HepG2 (cell line): ENCODE results near the gene LEAP2. TPM values are rescaled to one million over a fixed set of nuclear protein-coding genes. Genes with fewer than 3 reads are reported as not detected.
A peak's percentile ranks its signal among the peaks of the same experiment; 100 is the strongest.

Experiments
- ATAC-seq: fragments of 200-7000 bp; cut with Tn5 transposase; 3 replicates; pipeline ENCODE4 v1.9.1; 2020; ENCODE audit warnings: mild to moderate bottlenecking, moderate library complexity
- BruUV-seq: library from RNA; stranded (reverse); fragments of 400-500 nt; replicated peaks from 2 replicates; lab custom pipeline; 2021; lab: Mats Ljungman, UMichigan
- CTCF ChIA-PET: fragments of 300-600 bp; formaldehyde crosslinking; extraction: SDS; loops from one replicate; lab custom pipeline; 2021; ENCODE audit warnings: low total read pairs, inconsistent platforms, low intra/inter-chr PET ratio; lab: Yijun Ruan, JAX
- POLR2A ChIA-PET: fragments of 350-600 bp; sonication (Branson Sonifier 250); formaldehyde crosslinking; loops from one replicate; lab custom pipeline; 2020; ENCODE audit warnings: antibody characterized with exemption, inconsistent platforms; lab: Yijun Ruan, JAX
- DNase-seq: peaks from one replicate; pipeline ENCODE4 v3.0.0-alpha.2; 2015; ENCODE audit warnings: low spot score
- FAIRE-seq: peaks from 3 replicates; lab custom pipeline; 2011; peaks lifted over from hg19 to GRCh38; lab: Jason Lieb, UNC
- H2AFZ ChIP-seq: one replicate; pipeline ENCODE4 v1.6.1; 2011; ENCODE audit warnings: low read length, inconsistent platforms
- H3K27ac ChIP-seq: fragments of 300-600 bp; 3 replicates; pipeline ENCODE4 v1.8.0; 2011; ENCODE audit warnings: mixed run types, mild to moderate bottlenecking, mixed read lengths, low read length, inconsistent platforms; ENCODE audit not compliant: insufficient read depth; ENCODE audit errors: extremely low read length
- H3K27me3 ChIP-seq, 2 experiments: fragments of 200-600 bp in 1 of 2; 2 replicates in 1 of 2; 3 replicates in 1 of 2; pipeline versions ENCODE4 v1.6.0 to v1.8.0; 2011; ENCODE audit warnings: low read length in 2 of 2, mild to moderate bottlenecking in 2 of 2, moderate library complexity in 2 of 2, inconsistent platforms in 1 of 2; ENCODE audit not compliant: insufficient read depth in 2 of 2, control insufficient read depth in 1 of 2
- H3K36me3 ChIP-seq, 2 experiments: fragments of 200-600 bp in 1 of 2; replicated peaks in 1 of 2; 2 replicates in 1 of 2; 3 replicates in 1 of 2; pipeline versions ENCODE4 v1.5.1 to v1.8.0; 2011; ENCODE audit warnings: low read length in 2 of 2, inconsistent platforms in 1 of 2; ENCODE audit not compliant: insufficient read depth in 2 of 2, control insufficient read depth in 1 of 2
- H3K4me1 ChIP-seq: 2 replicates; pipeline ENCODE4 v1.5.1; 2012; ENCODE audit warnings: low read length, inconsistent platforms; ENCODE audit not compliant: insufficient read depth
- H3K4me2 ChIP-seq: 2 replicates; pipeline ENCODE4 v1.6.0; 2011; ENCODE audit warnings: low read depth, low read length, inconsistent platforms
- H3K4me3 ChIP-seq, 3 experiments: fragments of 200-600 bp in 1 of 3; sonication (generic), shearing (Covaris generic) in 1 of 3; replicated peaks in 1 of 3; 2 replicates each; pipeline ENCODE4 v1.5.1; 2011 to 2016; ENCODE audit warnings: low read length in 3 of 3, inconsistent platforms in 2 of 3, low read depth in 2 of 3, mild to moderate bottlenecking in 2 of 3, control low read depth in 1 of 3, mixed read lengths in 1 of 3; ENCODE audit not compliant: insufficient read depth in 1 of 3
- H3K79me2 ChIP-seq: one replicate; pipeline ENCODE4 v1.6.1; 2011; ENCODE audit warnings: low read length, inconsistent platforms; ENCODE audit not compliant: insufficient read depth
- H3K9ac ChIP-seq: 2 replicates; pipeline ENCODE4 v1.6.0; 2011; ENCODE audit warnings: mild to moderate bottlenecking, low read depth, low read length, inconsistent platforms; ENCODE audit not compliant: insufficient read depth
- H3K9me3 ChIP-seq: 2 replicates; pipeline ENCODE4 v1.5.1; 2012; ENCODE audit warnings: mild to moderate bottlenecking, low read length
- H4K20me1 ChIP-seq: 2 replicates; pipeline ENCODE4 v1.6.0; 2011; ENCODE audit warnings: inconsistent platforms, mild to moderate bottlenecking, low read length, moderate library complexity; ENCODE audit not compliant: insufficient read depth
- ARID2 ChIP-seq: sonication (generic); formaldehyde crosslinking; IDR thresholded peaks from 2 replicates; pipeline ENCODE4 v1.8.1; 2022; ENCODE audit warnings: mild to moderate bottlenecking, missing genetic modification reagents, borderline replicate concordance
- CCAR2 ChIP-seq: fragments of 200-400 bp; formaldehyde crosslinking; optimal IDR thresholded peaks from 2 replicates; pipeline ENCODE3; 2018; ENCODE audit warnings: low read depth, mild to moderate bottlenecking, low read length, moderate library complexity
- ELF1 ChIP-seq: sonication (generic); formaldehyde crosslinking; IDR thresholded peaks from 2 replicates; pipeline ENCODE4 v1.4.0; 2020; ENCODE audit warnings: missing genetic modification reagents
- GATAD1 ChIP-seq: IDR thresholded peaks from 2 replicates; pipeline ENCODE4 v1.6.1; 2016; ENCODE audit warnings: missing genetic modification reagents, missing compliant biosample characterization
- PTBP1 ChIP-seq: fragments of 200-400 bp; formaldehyde crosslinking; IDR thresholded peaks from 2 replicates; pipeline ENCODE4 v1.6.1; 2018; ENCODE audit warnings: low read length, low read depth; ENCODE audit not compliant: poor library complexity, severe bottlenecking
- SCMH1 ChIP-seq: sonication (generic); formaldehyde crosslinking; IDR thresholded peaks from 2 replicates; pipeline ENCODE4 v1.9.0; 2021; ENCODE audit warnings: missing genetic modification reagents, mild to moderate bottlenecking, borderline replicate concordance
- SPEN ChIP-seq: sonication (generic); formaldehyde crosslinking; IDR thresholded peaks from 2 replicates; pipeline ENCODE4 v1.5.1; 2020; ENCODE audit warnings: low read depth, mild to moderate bottlenecking, missing genetic modification reagents
- ZNF773 ChIP-seq: sonication (generic); formaldehyde crosslinking; IDR thresholded peaks from 2 replicates; pipeline ENCODE4 v1.4.0; 2020; ENCODE audit warnings: missing genetic modification reagents, borderline replicate concordance
- ZNF775 ChIP-seq: sonication (generic); formaldehyde crosslinking; IDR thresholded peaks from 2 replicates; pipeline ENCODE4 v1.4.0; 2020; ENCODE audit warnings: missing genetic modification reagents, mild to moderate bottlenecking, moderate library complexity, borderline replicate concordance
- ZSCAN31 ChIP-seq: sonication (generic); formaldehyde crosslinking; IDR thresholded peaks from 2 replicates; pipeline ENCODE4 v1.5.0; 2020; ENCODE audit warnings: low read depth, mild to moderate bottlenecking, missing genetic modification reagents
- WGBS: methylation state at CpG from one replicate; pipeline ENCODE4 v1.1.6; 2017; ENCODE audit warnings: low lambda C conversion rate; 5-methylcytosine and 5-hydroxymethylcytosine counted together
- in situ Hi-C: cut with HindIII; loops from 2 replicates; pipeline ENCODE4 v1.10.0; 2017; ENCODE audit warnings: low pct_unique_long_range_greater_than_20kb; ENCODE audit not compliant: extremely low pct_ligation_motif_present
- intact Hi-C: fragments of 100-400 bp; cut with micrococcal nuclease; formaldehyde crosslinking; loops from one replicate; pipeline ENCODE4 v1.10.0; 2022; ENCODE audit not compliant: unreplicated experiment
- polyA plus RNA-seq, 8 experiments: library from polyadenylated mRNA; depleted of rRNA in 3 of 8; stranded (reverse) in 7 of 8; unstranded in 1 of 8; fragments of >200 nt; fragmentation: Illumina TruSeq in 4 of 8; extraction: Trizol in 4 of 8; gene quantifications; 2 replicates each; pipeline versions ENCODE4 v1.2.1 to v1.2.3, GENCODE V29; 2011 to 2016; ENCODE audit warnings: low read depth in 4 of 8, missing spikeins in 1 of 8, mixed read lengths in 1 of 8; ENCODE audit not compliant: insufficient read depth in 1 of 8
- total RNA-seq, 5 experiments: library from RNA; depleted of rRNA; stranded (reverse); fragments of >200 nt; fragmentation: Illumina TruSeq; extraction: Trizol; gene quantifications; 2 replicates each; pipeline ENCODE4 v1.2.3, GENCODE V29; 2016; ENCODE audit warnings: low read depth in 1 of 5
- TF ChIP-seq, protein P1 (sequence below): sonication (generic); formaldehyde crosslinking; IDR thresholded peaks from 2 replicates; pipeline ENCODE4 v1.5.0; 2020; ENCODE audit warnings: mild to moderate bottlenecking, missing genetic modification reagents, borderline replicate concordance
- TF ChIP-seq, protein P2 (sequence below): sonication (generic); formaldehyde crosslinking; IDR thresholded peaks from 2 replicates; pipeline ENCODE4 v1.4.0; 2020; ENCODE audit warnings: missing genetic modification reagents
- TF ChIP-seq, protein P3 (sequence below): sonication (generic); formaldehyde crosslinking; IDR thresholded peaks from 2 replicates; pipeline ENCODE4 v1.4.0; 2020; ENCODE audit warnings: missing genetic modification reagents, borderline replicate concordance

LEAP2 gene
- total and polyA plus RNA-seq, 2 of the 13 experiments (the other 11 are each of a cell fraction or from before 2014, with no cell fraction given): 23.9 to 51.9 TPM

DNA sequence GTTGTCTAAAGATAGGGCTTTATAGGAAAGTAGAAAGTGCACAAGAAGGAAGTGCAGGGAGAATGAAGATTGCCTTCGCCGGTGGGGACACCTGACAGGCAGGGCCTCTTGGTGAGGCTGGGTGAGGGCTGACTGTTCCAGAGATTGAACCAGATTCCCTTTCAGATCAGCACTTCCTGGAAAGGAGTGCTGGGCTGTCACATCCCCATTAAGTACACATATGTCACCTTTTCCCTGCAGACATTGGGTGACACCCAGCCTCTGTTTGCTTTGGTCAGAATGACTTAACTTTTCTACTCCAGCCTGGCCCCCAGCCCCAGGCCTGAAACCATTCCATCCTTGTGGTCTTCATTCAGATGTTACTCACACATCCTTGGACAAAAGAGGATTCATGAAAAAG lies 35.6 kb upstream of the LEAP2 start (continued):
- 0 out of 2 replicates have a peak, but pooled peaks have one; percentile 33 for TF ChIP-seq ZSCAN31 (CRISPR knock-in tag)
- no peak for TF ChIP-seq SCMH1 (CRISPR knock-in tag)
- TF ChIP-seq SPEN: peak; percentile 72; the same call in 1 of the 2 replicates

DNA sequence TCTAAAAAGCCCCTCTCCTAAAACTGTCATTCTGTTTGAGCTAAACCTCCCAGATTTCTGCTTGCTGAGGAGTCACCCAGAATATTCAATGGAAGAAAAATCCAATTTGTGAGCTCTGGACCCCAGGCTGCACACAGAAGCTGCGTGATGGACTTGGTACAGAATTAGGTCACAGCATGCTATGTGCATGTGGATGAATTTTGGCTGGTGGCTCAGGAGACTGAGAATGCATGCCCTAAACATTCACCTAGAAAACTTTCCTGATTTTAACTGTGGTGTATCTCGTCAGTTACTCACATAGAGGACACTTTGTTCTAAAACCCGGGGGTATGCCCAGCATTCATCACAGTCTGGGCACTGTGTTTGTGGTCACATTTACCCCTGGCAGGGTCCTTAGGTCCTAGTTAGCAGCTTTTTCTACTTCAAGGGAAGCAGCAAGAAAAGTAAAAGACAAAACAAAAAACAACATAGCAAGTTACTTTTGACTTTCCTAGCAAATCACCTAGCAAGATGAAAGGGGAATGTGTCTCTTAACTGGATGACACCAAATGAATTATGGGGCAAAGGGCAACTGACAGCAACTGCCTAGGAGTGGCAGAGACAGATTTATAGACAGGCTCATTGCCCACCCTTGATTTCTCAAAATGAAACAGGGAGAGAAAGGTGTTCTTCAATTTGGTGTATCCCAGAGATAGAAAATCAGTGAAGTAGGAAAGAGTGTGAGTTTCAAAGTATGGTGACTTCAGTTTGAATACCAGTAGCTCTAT lies 34.8 kb upstream of the LEAP2 start:
- H3K4me1 ChIP-seq: peaks cover 83% of the 10 kb centered on the region
- POLR2A ChIA-PET: interaction anchor here (0.7 to 4.8 kb wide), 14 partner anchors 8 to 213 kb away, joined by 3 to 51 read pairs (median 10); partner anchors contain the start of genes GDF9, HSPA4, SHROOM1 and UQCRQ
- ATAC-seq: peak; percentile 43
- no peak for FAIRE-seq
- no peaks in the 10 kb centered on the region for H3K27me3 ChIP-seq
- DNase-seq: no peak
- H4K20me1 ChIP-seq: no peaks in the 10 kb centered on the region
- no peak overlapping the region for H2AFZ ChIP-seq
- H3K9me3 ChIP-seq: no peaks in the 10 kb centered on the region
- peak overlapping the region; percentile 88 for H3K9ac ChIP-seq
- peak overlapping the region; percentile 36 to 68 (median 56); a peak in 5 of 6 replicates for H3K4me3 ChIP-seq
- peak overlapping the region; percentile 92 for H3K4me2 ChIP-seq
- no peaks in the 10 kb centered on the region for H3K36me3 ChIP-seq
- 0% methylated on average over 3 of the region's 3 CpGs for WGBS
- peak overlapping the region; percentile 98 for H3K27ac ChIP-seq
- intact Hi-C loops: no loop called here
- H3K79me2 ChIP-seq: no peaks in the 10 kb centered on the region
- BruUV-seq: no TSS peak
- CTCF ChIA-PET: no interaction called here
- in situ Hi-C loops: no loop called here
- TF ChIP-seq CCAR2 (no peak), PTBP1 (no peak), GATAD1 (CRISPR knock-in tag) (no peak), ELF1 (CRISPR knock-in tag) (no peak), ARID2 (CRISPR knock-in tag) (no peak), ZNF773 (no peak), ZNF775 (CRISPR knock-in tag) (no peak)
- TF ChIP-seq, protein P1, sequence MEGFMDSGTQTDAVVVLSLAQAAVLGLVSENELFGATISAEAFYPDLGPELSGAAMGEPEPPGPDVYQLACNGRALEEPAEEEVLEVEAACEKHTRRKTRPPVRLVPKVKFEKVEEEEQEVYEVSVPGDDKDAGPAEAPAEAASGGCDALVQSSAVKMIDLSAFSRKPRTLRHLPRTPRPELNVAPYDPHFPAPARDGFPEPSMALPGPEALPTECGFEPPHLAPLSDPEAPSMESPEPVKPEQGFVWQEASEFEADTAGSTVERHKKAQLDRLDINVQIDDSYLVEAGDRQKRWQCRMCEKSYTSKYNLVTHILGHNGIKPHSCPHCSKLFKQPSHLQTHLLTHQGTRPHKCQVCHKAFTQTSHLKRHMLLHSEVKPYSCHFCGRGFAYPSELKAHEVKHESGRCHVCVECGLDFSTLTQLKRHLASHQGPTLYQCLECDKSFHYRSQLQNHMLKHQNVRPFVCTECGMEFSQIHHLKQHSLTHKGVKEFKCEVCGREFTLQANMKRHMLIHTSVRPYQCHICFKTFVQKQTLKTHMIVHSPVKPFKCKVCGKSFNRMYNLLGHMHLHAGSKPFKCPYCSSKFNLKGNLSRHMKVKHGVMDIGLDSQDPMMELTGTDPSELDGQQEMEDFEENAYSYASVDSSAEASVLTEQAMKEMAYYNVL: no peak
- TF ChIP-seq, protein P2, sequence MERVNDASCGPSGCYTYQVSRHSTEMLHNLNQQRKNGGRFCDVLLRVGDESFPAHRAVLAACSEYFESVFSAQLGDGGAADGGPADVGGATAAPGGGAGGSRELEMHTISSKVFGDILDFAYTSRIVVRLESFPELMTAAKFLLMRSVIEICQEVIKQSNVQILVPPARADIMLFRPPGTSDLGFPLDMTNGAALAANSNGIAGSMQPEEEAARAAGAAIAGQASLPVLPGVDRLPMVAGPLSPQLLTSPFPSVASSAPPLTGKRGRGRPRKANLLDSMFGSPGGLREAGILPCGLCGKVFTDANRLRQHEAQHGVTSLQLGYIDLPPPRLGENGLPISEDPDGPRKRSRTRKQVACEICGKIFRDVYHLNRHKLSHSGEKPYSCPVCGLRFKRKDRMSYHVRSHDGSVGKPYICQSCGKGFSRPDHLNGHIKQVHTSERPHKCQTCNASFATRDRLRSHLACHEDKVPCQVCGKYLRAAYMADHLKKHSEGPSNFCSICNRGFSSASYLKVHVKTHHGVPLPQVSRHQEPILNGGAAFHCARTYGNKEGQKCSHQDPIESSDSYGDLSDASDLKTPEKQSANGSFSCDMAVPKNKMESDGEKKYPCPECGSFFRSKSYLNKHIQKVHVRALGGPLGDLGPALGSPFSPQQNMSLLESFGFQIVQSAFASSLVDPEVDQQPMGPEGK (CRISPR knock-in tag): no peak
- TF ChIP-seq, protein P3, sequence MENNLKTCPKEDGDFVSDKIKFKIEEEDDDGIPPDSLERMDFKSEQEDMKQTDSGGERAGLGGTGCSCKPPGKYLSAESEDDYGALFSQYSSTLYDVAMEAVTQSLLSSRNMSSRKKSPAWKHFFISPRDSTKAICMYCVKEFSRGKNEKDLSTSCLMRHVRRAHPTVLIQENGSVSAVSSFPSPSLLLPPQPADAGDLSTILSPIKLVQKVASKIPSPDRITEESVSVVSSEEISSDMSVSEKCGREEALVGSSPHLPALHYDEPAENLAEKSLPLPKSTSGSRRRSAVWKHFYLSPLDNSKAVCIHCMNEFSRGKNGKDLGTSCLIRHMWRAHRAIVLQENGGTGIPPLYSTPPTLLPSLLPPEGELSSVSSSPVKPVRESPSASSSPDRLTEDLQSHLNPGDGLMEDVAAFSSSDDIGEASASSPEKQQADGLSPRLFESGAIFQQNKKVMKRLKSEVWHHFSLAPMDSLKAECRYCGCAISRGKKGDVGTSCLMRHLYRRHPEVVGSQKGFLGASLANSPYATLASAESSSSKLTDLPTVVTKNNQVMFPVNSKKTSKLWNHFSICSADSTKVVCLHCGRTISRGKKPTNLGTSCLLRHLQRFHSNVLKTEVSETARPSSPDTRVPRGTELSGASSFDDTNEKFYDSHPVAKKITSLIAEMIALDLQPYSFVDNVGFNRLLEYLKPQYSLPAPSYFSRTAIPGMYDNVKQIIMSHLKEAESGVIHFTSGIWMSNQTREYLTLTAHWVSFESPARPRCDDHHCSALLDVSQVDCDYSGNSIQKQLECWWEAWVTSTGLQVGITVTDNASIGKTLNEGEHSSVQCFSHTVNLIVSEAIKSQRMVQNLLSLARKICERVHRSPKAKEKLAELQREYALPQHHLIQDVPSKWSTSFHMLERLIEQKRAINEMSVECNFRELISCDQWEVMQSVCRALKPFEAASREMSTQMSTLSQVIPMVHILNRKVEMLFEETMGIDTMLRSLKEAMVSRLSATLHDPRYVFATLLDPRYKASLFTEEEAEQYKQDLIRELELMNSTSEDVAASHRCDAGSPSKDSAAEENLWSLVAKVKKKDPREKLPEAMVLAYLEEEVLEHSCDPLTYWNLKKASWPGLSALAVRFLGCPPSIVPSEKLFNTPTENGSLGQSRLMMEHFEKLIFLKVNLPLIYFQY (CRISPR knock-in tag): no peak
